Umbilical cord (tissue), 2 donors: ENCODE results near the gene DNM3. TPM values are rescaled to one million over a fixed set of nuclear protein-coding genes. Genes with fewer than 3 reads are reported as not detected.
A peak's percentile ranks its signal among the peaks of the same experiment; 100 is the strongest.
"Not testable (repeated sequence)": the region's sequence is repeated elsewhere in the genome, so short reads cannot be mapped to it uniquely, and the experiment has no call there.

Experiments
- DNase-seq: peaks from one replicate; pipeline ENCODE4 v3.0.0-alpha.2; 2015; ENCODE audit warnings: low spot score
- total RNA-seq: library from RNA; depleted of rRNA; stranded (reverse); fragments of >200 nt; gene quantifications from one replicate; pipeline ENCODE4 v1.2.3, GENCODE V29; 2014; ENCODE audit warnings: low replicate concordance; ENCODE audit not compliant: insufficient read depth

Gene DNM3
- total RNA-seq, 1 donor from 2014 or later, result 6.7 TPM

GRCh38 chr1:172354291-172355274 lies 513.3 kb downstream of the DNM3 start:
- no peak for DNase-seq

GRCh38 chr1:172356620-172357019 lies 515.3 kb downstream of the DNM3 start:
- DNase-seq, result peak; percentile 98

GRCh38 chr1:172357753-172358385 lies 516.6 kb downstream of the DNM3 start:
- no peak for DNase-seq

GRCh38 chr1:172359491-172359999 lies 518.2 kb downstream of the DNM3 start:
- DNase-seq, result peak; percentile 88

DNA sequence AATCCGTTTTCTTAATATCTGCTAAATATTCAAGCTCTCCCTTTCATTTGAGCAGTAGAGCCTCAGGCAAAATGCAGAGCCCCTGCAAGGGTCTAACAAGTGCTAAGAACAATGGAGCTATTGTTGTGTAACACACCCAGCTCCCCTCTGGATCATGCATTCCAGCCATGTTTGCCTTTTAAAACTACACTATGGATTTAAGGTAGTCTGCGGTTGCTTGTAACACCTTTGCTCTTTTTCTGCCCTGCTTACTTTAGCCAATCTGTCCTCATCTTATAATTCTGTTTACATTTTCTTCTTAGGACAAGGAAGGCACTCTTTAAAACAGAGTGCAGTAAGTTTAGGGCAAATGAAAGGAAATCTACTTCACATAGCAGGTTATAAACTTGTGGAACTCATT lies 519.2 kb downstream of the DNM3 start:
- no peak for DNase-seq

DNA sequence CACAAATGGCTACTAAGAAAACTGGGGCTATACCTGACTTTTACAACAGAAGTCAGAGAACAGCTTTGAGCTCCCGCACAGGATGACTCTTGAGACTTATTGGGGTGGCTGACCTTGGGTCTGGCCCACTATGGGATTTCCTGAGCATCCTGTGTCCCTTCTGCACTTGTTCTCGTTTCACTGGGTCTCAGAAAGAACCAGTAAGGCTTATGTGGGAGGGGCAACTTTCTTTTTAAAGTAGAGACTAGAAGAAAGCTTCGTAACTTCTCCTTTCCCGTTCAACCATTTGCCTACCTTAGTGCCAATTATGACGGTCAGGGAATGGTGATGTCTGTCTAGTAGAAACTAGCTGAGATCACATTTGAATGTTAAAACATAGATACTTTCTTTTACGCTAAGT lies 519.7 kb downstream of the DNM3 start:
- DNase-seq, result no peak

DNA sequence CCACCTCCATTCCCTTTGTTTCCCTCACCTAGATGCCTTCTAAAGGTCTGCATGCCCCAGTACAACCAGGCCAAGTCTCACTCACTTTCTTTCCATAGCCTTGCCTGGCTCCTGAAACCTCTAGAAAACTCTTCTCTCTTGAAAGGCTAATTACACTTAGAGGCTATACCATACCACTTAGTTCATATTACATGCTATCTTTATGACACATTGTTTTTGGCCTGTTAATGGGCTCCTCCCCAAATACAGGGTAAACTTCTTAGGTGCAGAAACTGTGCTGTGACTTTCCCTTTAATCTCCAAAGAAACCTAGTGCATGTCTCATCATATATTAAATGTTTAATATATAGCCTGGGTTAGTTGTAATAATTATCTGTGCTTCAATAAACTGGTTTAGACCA lies 522.6 kb downstream of the DNM3 start:
- DNase-seq, result no peak

DNA sequence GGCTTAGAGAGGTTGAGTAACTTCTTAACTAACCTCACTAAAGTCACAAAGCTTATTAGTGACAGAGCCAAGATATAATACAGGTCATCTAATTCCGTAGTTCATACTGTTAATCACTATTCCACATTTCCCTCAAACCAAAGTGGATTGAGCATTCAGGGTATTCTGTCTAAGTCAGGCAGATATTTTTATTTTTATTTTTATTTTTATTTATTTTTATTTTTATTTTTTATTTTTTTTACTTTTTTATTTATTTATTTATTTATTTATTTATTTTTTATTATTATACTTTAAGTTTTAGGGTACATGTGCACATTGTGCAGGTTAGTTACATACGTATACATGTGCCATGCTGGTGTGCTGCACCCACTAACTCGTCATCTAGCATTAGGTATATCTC lies 530.3 kb downstream of the DNM3 start:
- not testable (repeated sequence) for DNase-seq

- DNase-seq, result no peak
These were observed 532.6 kb downstream of the DNM3 start for GRCh38 chr1:172373864-172374263.

DNA sequence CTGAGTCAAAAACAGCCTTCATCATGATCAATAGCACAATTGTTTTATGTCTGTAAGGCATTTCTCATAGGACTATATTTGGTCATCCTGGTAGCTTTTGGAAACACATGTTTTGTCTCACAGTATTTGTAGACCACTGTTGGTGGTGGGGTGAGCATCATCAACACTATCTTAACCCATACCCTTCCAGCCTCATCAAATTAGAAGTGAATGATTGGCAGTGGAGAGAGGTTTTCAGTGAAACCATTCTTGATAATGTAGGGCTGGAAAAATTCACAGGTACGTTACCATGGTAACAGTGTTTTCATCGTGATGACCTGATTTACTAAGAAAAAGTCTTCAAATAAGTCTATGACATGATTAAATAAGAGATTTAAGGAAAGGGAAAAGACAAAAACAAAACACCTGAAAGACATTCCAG lies 533.9 kb downstream of the DNM3 start:
- DNase-seq, result no peak

DNA sequence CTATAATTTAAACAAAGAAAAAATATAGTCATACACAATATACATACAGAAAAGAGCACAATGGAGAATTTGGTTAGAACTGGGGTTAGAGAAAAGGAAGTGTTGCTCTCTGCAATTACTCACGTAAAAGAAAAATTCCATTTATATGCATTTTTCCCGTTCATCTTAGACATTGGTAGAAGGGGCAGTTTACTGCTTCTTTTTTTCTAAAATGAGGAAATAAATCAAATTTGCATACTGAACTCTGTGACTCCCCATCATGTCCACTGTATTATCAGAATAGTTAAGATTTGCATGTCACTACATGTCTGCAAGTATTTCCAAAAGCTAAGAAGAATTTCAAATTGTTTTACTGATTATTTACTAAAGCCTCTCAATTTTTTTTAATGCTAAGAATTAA lies 535.1 kb downstream of the DNM3 start:
- DNase-seq, result no peak

GRCh38 chr1:172377565-172377964 lies 536.3 kb downstream of the DNM3 start:
- no peak for DNase-seq

- no peak for DNase-seq
These were observed 536.9 kb downstream of the DNM3 start for GRCh38 chr1:172378109-172378760.

- DNase-seq, result no peak
These were observed 539.3 kb downstream of the DNM3 start for GRCh38 chr1:172380441-172381244.

GRCh38 chr1:172381946-172382345 lies 540.6 kb downstream of the DNM3 start:
- peak; percentile 75 for DNase-seq

DNA sequence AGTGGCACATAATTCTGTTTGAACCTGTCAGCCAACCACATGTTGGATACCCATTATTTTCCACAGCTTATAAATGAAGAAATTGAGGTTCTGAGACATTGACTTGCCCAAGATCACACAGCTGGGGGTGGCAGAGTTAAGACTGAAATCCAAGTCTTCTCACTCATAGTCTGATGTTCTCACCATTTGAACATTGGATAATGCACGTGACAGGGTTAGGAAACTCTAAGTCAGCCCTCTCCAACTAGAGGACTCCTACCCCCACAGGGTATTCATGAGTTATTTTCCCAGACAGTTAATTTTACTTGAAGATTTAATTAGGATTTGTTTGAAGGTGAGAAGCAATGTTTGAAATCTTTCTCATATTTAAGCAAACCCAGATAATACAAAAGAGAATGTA lies 541.1 kb downstream of the DNM3 start:
- DNase-seq, result no peak

DNA sequence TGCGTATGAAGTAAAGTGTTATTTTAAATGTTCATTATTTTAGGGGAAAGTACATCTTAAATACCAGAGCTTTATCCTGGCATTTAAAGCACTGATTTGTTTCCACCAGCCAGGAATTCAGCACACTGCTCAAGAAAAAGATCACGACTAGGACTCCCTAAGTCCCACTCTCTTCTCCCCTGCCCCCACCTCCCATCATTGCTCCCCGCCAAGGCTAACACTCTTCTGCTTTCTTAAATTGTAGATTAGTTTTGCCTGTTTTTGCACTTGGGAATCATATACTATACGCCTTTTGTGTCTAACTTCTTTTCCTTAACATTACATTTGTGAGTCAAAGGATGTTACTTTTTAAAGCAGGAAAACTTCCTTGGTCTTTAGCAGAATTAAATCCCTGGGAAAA lies 541.7 kb downstream of the DNM3 start:
- DNase-seq, result peak; percentile 75

- peak; percentile 89 for DNase-seq
These were observed 542.2 kb downstream of the DNM3 start for GRCh38 chr1:172383536-172383935.

DNA sequence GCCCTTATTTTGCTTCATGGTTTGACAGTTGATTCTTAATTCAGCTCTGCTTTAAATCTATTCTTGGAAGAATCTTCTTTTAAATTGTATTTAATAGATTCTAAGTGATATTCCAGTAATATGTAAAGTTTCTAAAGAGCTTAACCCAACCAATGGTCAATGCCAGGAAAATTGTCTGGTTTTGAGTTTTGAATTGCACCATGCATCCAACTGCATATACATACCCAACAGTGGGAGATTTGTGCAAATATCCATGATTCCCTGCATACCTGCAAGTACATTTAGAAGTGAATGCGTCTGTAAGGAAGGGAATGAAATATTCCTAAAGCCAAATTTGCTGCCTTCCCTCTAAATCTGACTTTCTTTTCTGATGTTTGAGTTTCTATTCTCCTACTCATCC lies 543.4 kb downstream of the DNM3 start:
- DNase-seq, result no peak

GRCh38 chr1:172386046-172386445 lies 544.7 kb downstream of the DNM3 start:
- no peak for DNase-seq

DNA sequence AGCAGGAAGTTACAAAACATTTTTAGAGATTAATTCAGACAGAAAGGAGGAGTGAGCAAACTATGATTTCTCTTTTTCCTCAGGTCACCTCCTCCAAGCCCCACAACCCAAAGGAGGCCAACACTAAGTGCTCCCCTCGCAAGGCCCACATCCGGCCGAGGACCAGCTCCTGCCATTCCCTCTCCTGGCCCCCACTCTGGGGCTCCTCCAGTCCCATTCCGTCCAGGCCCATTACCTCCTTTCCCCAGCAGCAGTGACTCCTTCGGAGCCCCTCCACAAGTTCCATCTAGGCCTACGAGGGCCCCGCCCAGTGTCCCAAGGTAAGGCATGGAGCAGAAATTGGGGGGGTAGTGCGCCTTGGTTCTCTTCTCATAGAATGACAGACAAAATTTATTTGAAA lies 547.2 kb downstream of the DNM3 start:
- DNase-seq, result no peak
